ENCODE data around the gene SLC39A10. TPM values are rescaled to one million over a fixed set of nuclear protein-coding genes. Genes with fewer than 3 reads are reported as not detected.
A peak's percentile ranks its signal among the peaks of the same experiment; 100 is the strongest.

The SLC39A10 gene
- polyA plus RNA-seq, 3 donors from 2014 or later = 10.2 to 18.9 (median 17.5) TPM

DNA sequence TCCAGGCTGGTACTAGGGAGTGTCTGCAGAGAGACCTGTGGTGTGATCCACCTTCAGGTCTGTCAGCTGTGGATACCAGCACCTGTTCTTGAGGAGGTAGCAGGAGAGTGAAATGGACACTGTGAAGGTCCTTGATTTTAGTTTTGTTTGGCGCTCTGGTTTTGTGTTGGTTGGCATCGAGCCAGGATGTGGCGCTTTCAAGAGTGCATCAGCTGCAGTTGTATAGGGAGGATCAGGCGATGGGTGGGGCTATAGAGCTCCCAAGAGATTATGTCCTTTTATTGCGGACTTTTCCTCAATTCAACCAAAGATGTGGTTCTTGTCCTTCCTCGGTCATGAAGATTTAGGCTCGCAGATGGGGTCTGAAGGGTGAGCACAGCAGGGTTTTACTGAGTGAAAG, 37.5 kb downstream of the SLC39A10 start:
- H3K4me1 Mint-ChIP-seq = peaks cover 61 to 89% of the 10 kb centered on the region in 2 donors
- H3K27me3 Mint-ChIP-seq (ENCODE audit: low read depth in 3 of 3) = peaks cover 0 to 2% (median 0%) of the 10 kb centered on the region in 3 donors
- peak overlapping the region in 2 of 6 donors; percentile 46 to 61 for H3K27ac Mint-ChIP-seq
- DNase-seq = no peak
- H3K4me3 Mint-ChIP-seq = peak overlapping the region in 1 of 5 donors; percentile 22
- no peaks in the 10 kb centered on the region for H3K9me3 Mint-ChIP-seq
- H3K36me3 Mint-ChIP-seq = peaks cover 27 to 52% (median 37%) of the 10 kb centered on the region in 3 donors

GRCh38 chr2:195695002-195695631, 38.1 kb downstream of the SLC39A10 start:
- H3K27me3 Mint-ChIP-seq (ENCODE audit: low read depth in 3 of 3) = peaks cover 0 to 2% (median 0%) of the 10 kb centered on the region in 3 donors
- DNase-seq = no peak
- H3K27ac Mint-ChIP-seq = no peak overlapping the region
- H3K36me3 Mint-ChIP-seq = peaks cover 32 to 55% (median 40%) of the 10 kb centered on the region in 3 donors
- no peak overlapping the region for H3K4me3 Mint-ChIP-seq
- H3K4me1 Mint-ChIP-seq = peaks cover 61 to 95% of the 10 kb centered on the region in 2 donors
- peaks cover under 1 to 4% (median 3%) of the 10 kb centered on the region in 6 donors for H3K9me3 Mint-ChIP-seq

DNA sequence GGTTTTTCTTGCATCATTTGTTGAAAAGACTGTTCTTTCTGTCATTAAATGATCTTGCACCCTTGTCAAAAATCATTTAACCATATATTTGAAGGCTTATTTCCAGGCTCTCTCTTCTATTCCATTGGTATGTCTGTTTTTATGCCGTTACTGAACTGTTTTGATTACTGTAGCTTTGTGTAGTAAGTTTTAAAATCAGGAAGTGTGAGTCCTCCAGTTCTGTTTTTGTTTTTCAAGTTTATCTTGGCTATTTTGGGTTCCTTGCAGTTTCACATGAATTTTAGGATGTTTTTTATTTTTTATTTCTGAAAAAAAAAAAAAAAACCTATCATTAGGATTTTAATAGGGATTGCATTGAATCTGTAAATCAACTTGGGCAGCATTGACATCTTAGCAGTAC, 39.0 kb downstream of the SLC39A10 start:
- Mint-ChIP-seq H3K27me3 (ENCODE audit: low read depth in 3 of 3) (peaks cover 0 to 2% (median 0%) of the 10 kb centered on the region in 3 donors), H3K4me3 (no peak overlapping the region), H3K4me1 (peaks cover 61 to 90% of the 10 kb centered on the region in 2 donors), H3K36me3 (peaks cover 32 to 54% (median 39%) of the 10 kb centered on the region in 3 donors), H3K27ac (peak overlapping the region in 1 of 6 donors; percentile 11), H3K9me3 (peaks cover 7 to 13% (median 10%) of the 10 kb centered on the region in 6 donors)
- DNase-seq = no peak

GRCh38 chr2:195697681-195698220, 40.7 kb downstream of the SLC39A10 start:
- peaks cover 50 to 81% of the 10 kb centered on the region in 2 donors for H3K4me1 Mint-ChIP-seq
- DNase-seq = no peak
- peaks cover 0 to 2% (median 0%) of the 10 kb centered on the region in 3 donors for H3K27me3 Mint-ChIP-seq (ENCODE audit: low read depth in 3 of 3)
- peak overlapping the region in 1 of 6 donors; percentile 17 for H3K27ac Mint-ChIP-seq
- H3K9me3 Mint-ChIP-seq = peaks cover 8 to 18% (median 14%) of the 10 kb centered on the region in 6 donors
- peaks cover 33 to 53% (median 36%) of the 10 kb centered on the region in 3 donors for H3K36me3 Mint-ChIP-seq
- no peak overlapping the region for H3K4me3 Mint-ChIP-seq

- Mint-ChIP-seq H3K27me3 (ENCODE audit: low read depth in 3 of 3) (peaks cover 0 to 2% (median 0%) of the 10 kb centered on the region in 3 donors), H3K4me3 (no peak overlapping the region), H3K27ac (no peak overlapping the region), H3K4me1 (peaks cover 32 to 73% of the 10 kb centered on the region in 2 donors), H3K9me3 (peaks cover 8 to 18% (median 14%) of the 10 kb centered on the region in 6 donors), H3K36me3 (peaks cover 27 to 40% (median 31%) of the 10 kb centered on the region in 3 donors)
- no peak for DNase-seq
These were observed 43.5 kb downstream of the SLC39A10 start for GRCh38 chr2:195700480-195700879.

DNA sequence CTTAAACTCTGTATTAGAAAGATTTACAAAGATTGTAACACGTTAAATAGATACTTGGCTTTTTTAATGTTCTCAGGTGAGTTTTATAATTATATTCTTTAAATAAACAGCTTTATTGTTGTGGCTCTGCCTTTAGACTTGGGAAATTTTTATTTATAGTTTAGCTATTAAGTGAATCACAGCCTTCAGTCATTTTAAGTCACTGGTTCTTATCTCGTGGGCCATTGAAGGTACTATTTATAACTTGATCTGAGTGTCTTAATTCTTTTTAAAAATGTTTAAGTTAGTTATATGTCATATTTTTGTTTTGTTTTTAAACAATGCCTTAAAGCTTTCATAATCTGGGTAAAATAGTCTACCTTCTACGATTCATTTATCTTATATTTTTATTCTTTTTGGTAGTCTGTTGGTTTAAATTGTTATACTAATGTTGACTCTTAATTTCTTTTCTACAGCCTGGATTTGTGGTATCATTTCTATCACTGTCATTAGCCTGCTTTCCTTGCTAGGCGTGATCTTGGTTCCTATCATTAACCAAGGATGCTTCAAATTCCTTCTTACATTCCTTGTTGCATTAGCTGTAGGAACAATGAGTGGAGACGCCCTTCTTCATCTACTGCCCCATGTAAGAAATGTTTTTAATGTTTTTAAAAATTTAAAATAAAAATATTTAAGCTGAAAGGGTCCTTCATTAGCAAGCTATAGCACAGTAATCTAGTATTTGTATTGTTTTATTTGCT, 49.3 kb downstream of the SLC39A10 start:
- Mint-ChIP-seq H3K4me3 (no peak overlapping the region), H3K4me1 (peaks cover 14 to 42% of the 10 kb centered on the region in 2 donors), H3K9me3 (peaks cover 0 to 4% (median 1%) of the 10 kb centered on the region in 6 donors), H3K27me3 (ENCODE audit: low read depth in 3 of 3) (no peaks in the 10 kb centered on the region), H3K36me3 (peaks cover 19 to 30% (median 27%) of the 10 kb centered on the region in 3 donors), H3K27ac (no peak overlapping the region)
- no peak for DNase-seq

DNA sequence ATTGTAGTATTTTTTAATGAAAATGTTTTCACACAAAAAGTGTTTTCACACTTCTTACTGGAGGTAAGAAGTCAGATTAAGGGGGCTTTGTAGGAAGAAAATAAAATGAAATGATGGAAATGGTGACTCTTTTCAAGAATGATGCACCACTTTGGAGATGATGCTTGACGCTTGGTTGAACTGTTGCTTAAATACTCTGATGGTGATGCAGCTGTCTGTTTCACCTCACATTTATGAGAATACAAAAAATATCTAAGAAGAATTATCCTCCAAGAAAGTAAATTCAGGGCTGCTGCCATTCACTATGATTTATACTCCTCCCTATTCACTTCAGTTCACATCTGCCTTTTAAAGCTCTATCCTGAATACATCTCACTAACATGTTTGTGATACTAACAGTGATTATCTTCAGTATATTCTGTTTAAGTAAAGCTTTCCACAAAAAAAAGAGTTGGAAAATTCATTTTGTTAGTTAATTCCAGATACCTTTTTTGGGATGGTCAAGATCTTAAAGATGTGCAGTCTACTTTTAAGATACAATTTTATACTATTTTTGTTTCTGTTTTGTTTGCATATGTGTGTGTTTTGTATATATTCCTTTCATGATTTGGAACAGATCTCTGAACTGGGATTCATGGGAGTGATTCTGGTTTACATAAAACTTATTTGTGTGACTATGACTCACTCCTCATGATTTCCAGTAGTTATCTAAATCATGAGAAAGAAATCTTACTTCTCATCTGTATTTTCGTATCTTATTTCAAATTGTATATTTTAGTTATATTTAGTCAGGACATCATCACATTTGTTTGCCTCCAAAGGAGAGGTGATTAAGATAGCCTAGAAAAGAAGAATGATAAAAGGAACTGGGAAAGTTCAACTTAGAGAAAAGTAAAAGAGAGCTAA, 53.1 kb downstream of the SLC39A10 start:
- no peak overlapping the region for H3K4me3 Mint-ChIP-seq
- H3K9me3 Mint-ChIP-seq = no peaks in the 10 kb centered on the region
- peaks cover 26 to 46% (median 28%) of the 10 kb centered on the region in 3 donors for H3K36me3 Mint-ChIP-seq
- no peak overlapping the region for H3K27ac Mint-ChIP-seq
- DNase-seq = no peak
- no peaks in the 10 kb centered on the region for H3K27me3 Mint-ChIP-seq (ENCODE audit: low read depth in 3 of 3)
- H3K4me1 Mint-ChIP-seq = peaks cover 7 to 31% of the 10 kb centered on the region in 2 donors

- Mint-ChIP-seq H3K27ac (no peak overlapping the region), H3K4me1 (peaks cover 7 to 29% of the 10 kb centered on the region in 2 donors), H3K4me3 (no peak overlapping the region), H3K36me3 (peaks cover 30 to 55% (median 31%) of the 10 kb centered on the region in 3 donors), H3K9me3 (no peaks in the 10 kb centered on the region), H3K27me3 (ENCODE audit: low read depth in 3 of 3) (no peaks in the 10 kb centered on the region)
- DNase-seq = no peak
These were observed 54.5 kb downstream of the SLC39A10 start for GRCh38 chr2:195711478-195711877.

DNA sequence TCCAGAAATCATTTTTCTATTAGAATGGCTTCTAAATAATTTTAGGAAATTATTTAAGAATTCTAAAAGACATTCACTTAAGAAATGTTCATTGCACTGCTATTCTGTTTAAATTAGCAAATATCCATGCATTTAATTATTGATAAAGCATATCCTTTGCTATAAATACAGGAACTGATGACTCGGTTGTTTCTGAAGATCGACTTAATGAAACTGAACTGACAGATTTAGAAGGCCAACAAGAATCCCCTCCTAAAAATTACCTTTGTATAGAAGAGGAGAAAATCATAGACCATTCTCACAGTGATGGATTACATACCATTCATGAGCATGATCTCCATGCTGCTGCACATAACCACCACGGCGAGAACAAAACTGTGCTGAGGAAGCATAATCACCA, 59.4 kb downstream of the SLC39A10 start:
- Mint-ChIP-seq H3K27ac (no peak overlapping the region), H3K36me3 (peaks cover 32 to 65% (median 45%) of the 10 kb centered on the region in 3 donors), H3K27me3 (ENCODE audit: low read depth in 3 of 3) (peaks cover 0 to 2% (median 0%) of the 10 kb centered on the region in 3 donors), H3K4me3 (no peak overlapping the region), H3K4me1 (peaks cover 8 to 23% of the 10 kb centered on the region in 2 donors), H3K9me3 (no peaks in the 10 kb centered on the region)
- no peak for DNase-seq

DNA sequence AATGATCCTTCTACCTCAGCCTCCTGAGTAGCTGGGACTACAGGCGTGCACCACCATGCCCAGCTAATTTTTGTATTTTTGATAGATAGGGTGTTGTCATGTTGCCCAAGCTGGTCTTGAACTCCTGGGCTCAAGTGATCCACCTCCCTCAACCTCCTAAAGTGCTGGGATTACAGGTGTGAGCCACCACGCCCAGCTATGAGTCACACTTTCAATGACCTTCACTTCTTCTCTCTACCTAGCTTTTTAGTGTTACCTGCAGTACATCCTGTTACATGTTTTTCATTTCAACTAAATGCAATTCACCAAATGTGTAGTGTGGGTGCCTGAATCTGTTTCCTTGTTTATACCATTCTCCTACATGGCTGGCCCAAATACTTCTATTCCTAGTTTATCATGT, 64.0 kb downstream of the SLC39A10 start:
- peaks cover 20 to 57% (median 45%) of the 10 kb centered on the region in 3 donors for H3K36me3 Mint-ChIP-seq
- H3K9me3 Mint-ChIP-seq = no peaks in the 10 kb centered on the region
- no peak for DNase-seq
- H3K27ac Mint-ChIP-seq = no peak overlapping the region
- H3K27me3 Mint-ChIP-seq (ENCODE audit: low read depth in 3 of 3) = peaks cover 0 to 2% (median 0%) of the 10 kb centered on the region in 3 donors
- no peak overlapping the region for H3K4me3 Mint-ChIP-seq
- H3K4me1 Mint-ChIP-seq = peaks cover 6 to 25% of the 10 kb centered on the region in 2 donors

DNA sequence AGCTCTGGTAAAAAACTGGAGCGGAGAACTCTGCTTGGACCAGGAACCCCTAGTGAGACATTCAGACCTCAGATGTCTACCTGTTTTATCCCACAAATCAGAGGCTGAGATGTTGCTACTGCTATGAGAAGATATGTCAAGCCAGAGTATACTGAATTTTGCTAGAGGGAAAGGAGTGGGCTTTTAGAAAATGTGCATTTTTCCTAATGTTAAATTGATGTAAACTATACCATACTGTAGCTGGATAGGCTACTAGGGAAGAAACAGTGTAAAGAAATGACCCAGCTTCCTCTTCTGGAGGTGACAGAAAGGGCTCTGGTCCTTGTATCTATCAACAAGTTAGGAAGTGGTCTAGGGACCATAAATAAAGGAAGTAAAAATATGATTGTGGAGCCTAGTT, 65.0 kb downstream of the SLC39A10 start:
- Mint-ChIP-seq H3K27ac (no peak overlapping the region), H3K36me3 (peaks cover 10 to 47% (median 35%) of the 10 kb centered on the region in 3 donors), H3K9me3 (no peaks in the 10 kb centered on the region), H3K4me1 (peaks cover 6 to 25% of the 10 kb centered on the region in 2 donors), H3K27me3 (ENCODE audit: low read depth in 3 of 3) (peaks cover 0 to 2% (median 0%) of the 10 kb centered on the region in 3 donors), H3K4me3 (no peak overlapping the region)
- no peak for DNase-seq

- no peaks in the 10 kb centered on the region for H3K9me3 Mint-ChIP-seq
- H3K36me3 Mint-ChIP-seq = peaks cover 25 to 47% (median 39%) of the 10 kb centered on the region in 3 donors
- H3K4me1 Mint-ChIP-seq = peaks cover 4 to 38% of the 10 kb centered on the region in 2 donors
- no peak overlapping the region for H3K27ac Mint-ChIP-seq
- DNase-seq = no peak
- no peaks in the 10 kb centered on the region for H3K27me3 Mint-ChIP-seq (ENCODE audit: low read depth in 3 of 3)
- no peak overlapping the region for H3K4me3 Mint-ChIP-seq
These were observed 70.1 kb downstream of the SLC39A10 start for GRCh38 chr2:195727106-195727505.

- H3K9me3 Mint-ChIP-seq = no peaks in the 10 kb centered on the region
These were observed 73.9 kb downstream of the SLC39A10 start for GRCh38 chr2:195730912-195731311.

More at GRCh38 chr2:195730912-195731311, 73.9 kb downstream of the SLC39A10 start:
- no peak for DNase-seq
- H3K27ac Mint-ChIP-seq = peak overlapping the region in 3 of 6 donors; percentile 0 to 15 (median 14)
- H3K36me3 Mint-ChIP-seq = peaks cover 42 to 50% (median 46%) of the 10 kb centered on the region in 3 donors
- no peaks in the 10 kb centered on the region for H3K27me3 Mint-ChIP-seq (ENCODE audit: low read depth in 3 of 3)
- H3K4me3 Mint-ChIP-seq = no peak overlapping the region
- peaks cover 4 to 38% of the 10 kb centered on the region in 2 donors for H3K4me1 Mint-ChIP-seq

Measured in immature natural killer cell (primary cell).